HG03108 (cell line): ENCODE data around the gene IL1RAPL1.
A peak's percentile ranks its signal among the peaks of the same experiment; 100 is the strongest.

Experiments used
- ATAC-seq: cut with Tn5 transposase; IDR thresholded peaks from one replicate; pipeline ENCODE4 v1.9.1; 2021; ENCODE audit warnings: moderate library complexity; ENCODE audit not compliant: unreplicated experiment

IL1RAPL1 gene

DNA sequence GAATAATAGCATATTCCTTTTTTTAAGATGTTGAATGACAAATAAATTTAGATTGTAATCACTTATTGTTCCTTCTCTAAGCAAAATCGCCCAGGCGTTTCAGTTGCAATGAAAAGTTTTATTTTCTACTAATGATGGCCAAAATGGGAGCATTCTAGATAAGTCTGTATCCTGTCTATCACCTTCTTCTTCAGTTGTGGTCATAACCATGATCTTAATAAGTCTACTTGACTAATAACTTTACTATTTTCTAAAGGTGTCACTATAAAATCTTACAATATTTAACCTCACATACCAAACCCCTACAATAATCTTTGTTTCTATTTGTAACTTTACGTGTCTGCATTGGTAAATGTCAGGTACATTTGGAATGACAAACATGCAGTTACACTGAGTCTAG, 904.4 kb downstream of the IL1RAPL1 start:
- no peak for ATAC-seq

DNA sequence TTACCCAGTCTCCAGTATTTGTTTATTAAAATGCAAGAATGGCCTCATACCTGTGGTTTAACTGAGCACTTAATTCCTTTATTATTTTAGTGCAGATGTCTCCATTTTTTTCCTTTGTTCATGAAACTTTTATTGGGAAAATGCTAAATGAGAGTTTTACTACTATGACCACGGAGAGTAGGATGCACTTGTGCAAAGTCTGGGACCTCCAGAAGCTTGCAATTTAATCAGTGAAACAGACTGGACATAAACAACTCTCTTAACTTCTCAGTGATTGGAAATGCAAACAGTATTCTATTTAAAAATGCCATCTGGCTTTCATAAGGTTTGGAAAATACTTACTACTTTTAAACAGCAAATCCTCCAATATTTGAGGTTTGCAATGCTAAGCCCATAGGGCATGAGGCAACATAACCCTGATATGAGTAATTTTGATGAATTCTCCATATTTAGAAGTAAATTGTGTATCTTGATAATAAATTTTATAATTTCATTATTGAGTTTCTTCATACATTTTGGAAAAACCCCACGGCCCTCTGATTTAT, 909.5 kb downstream of the IL1RAPL1 start:
- ATAC-seq: no peak

DNA sequence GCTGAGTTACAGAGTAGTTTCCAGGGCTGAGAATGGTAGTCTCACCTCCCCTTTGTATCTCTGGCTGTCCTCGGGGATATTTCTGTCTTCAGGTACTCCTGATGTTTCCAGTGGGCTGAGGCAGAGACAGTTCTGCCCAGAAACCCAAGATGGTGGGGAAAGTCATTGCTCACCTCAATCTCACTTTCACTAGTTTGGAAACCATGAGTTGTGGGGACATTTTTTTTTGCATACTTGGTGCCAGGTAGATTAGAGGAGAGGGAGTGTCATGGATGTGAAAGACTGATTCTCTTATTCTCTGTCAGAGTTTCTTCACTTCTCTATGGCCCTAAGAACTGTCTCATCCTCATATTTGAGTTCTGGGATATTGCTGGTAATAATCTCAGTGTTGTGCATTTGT, 919.5 kb downstream of the IL1RAPL1 start:
- no peak for ATAC-seq

DNA sequence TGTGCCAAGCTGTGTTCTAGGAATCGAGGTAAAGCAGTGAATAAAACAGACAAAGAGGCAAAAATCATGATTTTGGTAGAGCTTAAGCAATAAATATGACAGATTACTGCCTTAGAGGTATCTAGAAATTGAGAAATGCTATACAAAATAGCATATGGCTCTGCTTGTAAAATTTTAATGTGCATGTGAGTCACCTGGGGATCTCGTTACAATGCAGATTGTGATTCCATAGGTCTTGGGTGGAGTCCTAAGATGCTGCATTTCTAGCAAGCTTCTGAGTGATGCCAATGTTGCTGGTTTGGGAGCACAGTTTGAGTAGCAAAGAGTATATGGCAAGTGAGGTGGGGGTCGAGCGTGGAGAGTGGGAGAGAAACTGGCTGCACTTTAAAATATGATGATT, 930.9 kb downstream of the IL1RAPL1 start:
- no peak for ATAC-seq

DNA sequence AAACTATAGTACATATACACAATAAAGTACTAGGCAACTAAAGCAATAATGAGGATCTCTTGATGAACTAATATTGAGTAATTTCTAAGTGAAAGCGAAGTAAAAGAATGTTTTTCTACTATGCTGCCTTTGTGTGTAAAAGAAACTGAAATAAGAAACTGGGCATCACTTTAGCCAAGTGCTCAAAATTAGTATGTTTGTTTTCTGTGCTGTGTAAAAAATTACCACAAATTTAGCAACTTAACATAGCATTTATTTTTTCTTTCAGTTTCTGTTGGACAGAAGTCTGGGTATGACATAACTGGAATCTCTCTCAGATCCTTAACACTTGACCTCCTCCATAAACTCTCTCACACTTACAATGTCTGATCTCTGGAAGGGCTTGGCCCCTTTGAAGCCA, 941.0 kb downstream of the IL1RAPL1 start:
- ATAC-seq: peak; percentile 74

DNA sequence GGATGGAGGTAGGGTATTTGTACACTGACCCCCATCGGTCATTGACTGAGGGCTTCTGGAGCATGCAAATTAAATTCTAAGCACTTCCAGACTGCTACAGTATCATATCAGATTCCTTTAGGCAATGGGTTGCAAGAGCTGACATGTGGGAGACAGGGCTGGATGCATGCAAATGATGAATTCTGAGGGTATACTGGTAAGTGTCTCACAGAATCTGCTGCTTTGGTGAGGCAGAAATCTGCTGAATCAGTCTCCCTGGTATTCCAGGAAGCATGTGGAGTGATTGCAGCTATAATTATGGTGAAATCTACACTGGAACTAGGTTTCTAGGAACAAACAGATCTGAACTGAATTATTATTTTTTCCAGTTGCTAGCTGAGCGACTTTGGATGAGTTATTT, 943.3 kb downstream of the IL1RAPL1 start:
- no peak for ATAC-seq

DNA sequence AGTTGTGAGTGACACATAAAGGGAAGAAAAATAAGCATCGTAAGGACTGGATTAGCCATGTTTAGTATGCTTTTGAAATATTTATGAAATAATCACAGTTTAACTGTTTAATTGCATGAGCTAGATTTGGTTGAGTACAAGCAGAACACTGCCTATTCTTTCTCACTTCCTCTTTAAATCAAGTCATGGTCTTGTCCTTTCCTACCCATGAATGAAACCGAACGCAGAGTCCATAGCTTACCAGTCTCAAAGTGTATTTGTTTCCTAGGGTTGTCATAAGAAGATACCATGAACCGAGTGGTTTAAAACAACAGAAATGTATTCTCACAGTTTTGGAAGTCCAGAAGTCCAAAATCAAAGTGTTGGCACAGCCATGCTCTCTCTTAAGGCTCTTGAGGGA, 944.1 kb downstream of the IL1RAPL1 start:
- peak; percentile 78 for ATAC-seq

DNA sequence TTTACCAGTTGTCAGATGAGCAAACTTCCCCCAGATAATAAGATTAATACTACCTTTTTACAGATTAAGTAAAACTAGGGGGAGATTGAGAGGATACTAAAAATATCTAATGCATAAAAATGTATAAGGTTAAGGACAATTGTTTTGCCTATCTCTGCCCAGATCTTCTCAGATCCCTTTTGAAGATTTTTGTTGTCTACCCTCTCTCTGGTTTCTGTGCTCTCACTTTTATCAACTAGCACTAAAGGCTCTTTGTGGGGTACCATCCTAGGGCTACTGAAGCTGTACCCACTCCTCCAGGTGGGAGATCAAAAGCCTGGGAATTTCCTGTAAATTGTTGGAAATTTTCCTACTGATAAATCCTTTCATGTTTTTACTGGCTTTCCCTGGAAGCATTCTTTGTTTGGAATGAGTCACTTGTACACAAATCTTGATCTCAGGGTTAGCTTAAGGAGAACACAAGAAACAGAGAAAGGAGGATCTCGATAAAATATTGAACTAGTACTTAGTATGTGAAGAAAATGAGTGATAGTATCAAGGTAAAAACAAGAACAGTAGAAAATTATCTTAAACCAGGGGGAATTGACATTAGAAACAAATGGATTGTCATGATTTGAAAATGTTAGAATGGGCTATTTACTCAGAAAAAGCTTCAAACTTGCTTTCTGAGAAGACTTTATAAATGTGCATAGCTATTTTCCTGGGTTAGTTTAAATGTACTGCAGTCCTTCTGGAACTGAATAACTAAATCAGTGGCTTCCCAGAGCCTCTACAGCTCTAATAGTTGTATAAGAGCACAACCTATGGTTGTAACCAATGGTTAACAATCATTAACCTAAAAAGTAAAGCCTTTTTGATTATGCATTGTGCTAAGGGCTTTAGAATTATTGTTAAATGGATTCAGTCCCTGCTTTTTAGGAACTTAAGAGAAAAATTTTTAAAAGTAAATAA, 948.2 kb downstream of the IL1RAPL1 start:
- ATAC-seq: no peak

DNA sequence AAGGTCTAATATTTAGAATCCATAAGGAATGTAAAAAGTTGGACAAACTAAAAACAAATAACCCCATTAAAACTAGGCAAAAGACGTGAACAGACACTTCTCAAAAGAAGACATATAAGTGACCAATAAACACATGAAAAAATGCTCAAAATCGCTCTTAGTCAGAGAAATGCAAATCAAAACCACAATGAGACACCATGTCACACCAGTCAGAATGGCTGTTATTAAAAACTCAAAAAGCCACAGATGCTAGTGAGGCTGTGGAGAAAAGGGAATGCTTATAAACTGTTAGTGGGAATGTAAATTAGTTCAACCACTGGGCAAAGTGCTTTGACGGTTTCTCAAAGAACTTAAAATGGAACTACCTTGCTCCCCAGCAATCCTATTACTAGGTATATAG, 953.8 kb downstream of the IL1RAPL1 start:
- no peak for ATAC-seq

DNA sequence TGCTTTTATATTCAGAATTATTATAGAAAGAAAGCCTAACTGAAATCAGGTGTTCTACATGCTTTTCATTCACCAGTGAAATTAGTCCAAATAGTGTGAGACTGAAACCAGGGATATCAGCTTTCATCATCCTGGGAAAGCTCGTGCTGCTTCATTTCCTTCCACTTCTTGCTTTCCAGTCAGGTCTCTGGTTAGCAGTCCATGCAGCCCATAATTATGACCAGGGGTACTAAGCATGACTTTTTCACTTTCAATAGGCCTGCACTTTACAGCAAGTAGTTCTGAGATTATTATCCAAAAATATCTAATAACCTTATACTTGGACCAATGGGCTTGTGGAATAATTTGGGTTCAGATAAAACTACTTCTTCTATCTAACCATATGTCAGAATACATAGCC, 954.9 kb downstream of the IL1RAPL1 start:
- no peak for ATAC-seq

DNA sequence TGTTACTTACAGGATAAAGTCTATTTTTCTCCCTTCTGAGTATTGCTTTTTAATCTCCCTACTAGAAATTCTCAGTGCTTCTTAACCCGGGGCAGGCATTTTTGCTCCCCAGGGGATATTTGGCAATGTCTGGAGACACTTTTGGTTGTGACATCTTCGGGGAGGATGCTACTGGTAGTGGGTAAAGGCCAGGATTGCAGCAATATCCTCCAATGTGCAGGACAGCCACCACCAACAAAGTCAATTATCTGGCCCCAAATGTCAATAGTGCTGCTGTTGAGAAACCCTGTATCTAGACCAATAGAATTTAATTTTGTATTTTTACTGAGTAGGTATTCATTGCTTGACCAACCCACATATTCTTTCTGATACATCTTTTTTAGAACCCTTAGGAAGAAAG, 958.6 kb downstream of the IL1RAPL1 start:
- ATAC-seq: no peak

DNA sequence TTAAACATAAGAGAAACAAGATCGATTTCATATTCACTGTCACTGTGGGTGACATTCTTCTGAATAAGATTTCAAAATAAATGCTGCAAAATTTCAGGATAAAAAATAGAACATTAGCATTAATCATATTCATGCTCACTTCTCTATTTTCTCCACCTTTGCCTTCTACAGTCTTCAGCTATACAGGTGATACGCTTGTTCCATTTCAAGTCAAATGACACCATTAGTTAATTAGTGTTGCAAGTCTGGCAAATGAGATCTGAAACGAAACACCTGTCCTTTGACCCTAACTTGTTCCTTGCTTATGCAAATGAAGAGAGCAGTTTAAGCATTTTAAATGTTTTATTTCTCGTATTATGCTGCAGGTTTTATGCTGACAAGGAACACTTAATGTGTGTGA, 960.6 kb downstream of the IL1RAPL1 start:
- ATAC-seq: no peak

DNA sequence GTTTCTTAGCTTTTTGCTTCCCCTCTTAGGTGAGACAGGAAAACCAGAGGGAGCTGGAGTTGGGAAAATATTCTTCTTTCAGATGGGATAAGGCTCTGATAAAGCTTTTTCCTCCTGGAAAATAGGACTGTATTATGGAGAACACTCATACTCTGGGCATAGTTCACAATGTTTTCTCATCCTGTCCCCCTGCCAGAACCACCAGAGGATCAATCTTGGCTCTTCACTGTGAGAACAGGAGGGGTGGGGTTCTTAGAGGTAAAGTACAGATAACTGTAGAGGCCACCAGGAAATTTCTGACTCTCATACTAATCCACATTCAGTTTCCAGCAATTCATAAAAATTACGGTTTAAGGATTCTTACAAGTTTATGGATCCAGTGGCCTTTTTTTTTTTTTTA, 966.3 kb downstream of the IL1RAPL1 start:
- no peak for ATAC-seq

DNA sequence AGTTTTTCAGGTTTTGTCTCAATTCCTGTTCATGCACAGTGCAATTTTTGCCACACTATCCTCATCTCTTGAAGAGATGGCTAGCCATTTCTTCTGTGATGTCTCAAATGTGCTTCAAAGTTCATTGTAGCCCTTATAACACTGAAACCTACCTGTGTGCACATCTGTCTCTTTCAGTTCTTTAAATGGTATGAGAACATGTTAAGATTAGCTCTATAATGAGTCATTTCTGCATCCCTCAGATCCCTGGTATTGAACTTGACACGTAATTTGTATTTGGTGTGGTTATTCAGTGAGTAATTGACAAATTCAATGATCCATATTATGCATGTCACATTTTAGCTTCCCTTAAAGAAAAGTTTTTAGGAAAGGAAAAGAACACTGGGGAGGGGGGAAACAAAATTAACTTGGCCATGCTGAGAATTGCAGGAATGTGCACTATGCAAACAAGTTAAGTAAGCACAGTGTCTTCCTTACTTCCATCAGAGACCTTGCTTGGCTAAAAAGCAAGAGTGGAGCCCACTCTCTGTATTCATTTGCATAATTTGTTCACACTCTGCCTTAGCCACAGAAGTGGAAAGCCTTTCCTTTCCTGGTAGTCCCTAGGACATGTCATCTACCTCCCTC, 968.3 kb downstream of the IL1RAPL1 start:
- peak; percentile 99 for ATAC-seq

DNA sequence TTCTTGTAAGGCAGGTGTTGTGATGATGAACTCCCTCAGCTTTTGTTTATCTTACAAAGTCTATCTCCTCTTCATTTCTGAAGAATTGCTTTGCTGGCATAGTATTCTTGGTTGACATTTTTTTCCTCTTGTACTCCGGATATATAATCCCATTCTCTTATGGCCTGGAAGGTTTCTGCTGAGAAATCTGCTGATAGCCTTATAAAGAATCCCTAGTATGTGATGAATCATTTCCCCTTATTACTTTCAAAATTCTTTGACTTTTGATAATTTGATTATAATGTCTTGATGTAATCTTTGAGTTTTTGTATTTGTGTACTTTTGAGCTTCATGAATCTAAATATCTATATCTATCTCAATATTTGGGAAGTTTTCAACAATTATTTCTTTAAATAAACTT, 972.8 kb downstream of the IL1RAPL1 start:
- ATAC-seq: no peak

DNA sequence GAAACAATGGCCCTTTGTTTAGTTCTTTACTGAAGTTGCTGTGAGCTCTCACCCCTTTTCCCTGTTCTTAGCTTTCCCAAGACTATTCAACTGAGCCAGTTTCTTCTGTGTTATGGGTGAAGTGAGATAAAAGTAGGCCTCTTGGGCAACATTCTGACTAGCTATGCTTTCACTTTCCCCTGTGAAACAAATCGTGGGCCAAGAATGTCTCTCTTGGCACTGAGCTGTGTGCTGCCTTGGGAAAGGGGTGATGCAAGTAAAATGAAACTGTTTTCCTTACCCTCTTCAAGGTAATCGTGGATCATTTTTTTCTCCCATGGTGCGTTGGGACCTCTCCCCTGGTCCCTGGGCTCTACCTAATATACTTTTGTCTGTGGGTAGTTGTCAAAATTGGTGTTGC, 974.2 kb downstream of the IL1RAPL1 start:
- ATAC-seq: no peak

DNA sequence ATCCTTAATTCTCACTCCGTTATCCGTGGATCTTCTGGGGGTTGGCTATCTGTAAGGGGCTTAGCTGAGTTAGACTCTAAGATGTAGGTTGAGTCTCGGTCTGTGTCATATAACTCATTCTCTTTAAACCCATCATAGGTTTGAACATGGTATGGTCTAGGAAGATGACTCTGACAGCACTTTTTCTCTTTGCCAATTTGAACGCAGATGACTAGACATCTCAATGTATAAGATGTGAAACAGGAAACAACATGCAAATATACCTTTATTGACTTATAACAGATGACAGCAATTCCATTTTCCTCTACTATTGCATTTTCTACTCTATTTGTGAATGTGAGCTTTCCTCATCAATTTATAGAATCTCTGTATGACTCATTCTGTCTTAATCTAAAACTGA, 993.3 kb downstream of the IL1RAPL1 start:
- ATAC-seq: no peak

DNA sequence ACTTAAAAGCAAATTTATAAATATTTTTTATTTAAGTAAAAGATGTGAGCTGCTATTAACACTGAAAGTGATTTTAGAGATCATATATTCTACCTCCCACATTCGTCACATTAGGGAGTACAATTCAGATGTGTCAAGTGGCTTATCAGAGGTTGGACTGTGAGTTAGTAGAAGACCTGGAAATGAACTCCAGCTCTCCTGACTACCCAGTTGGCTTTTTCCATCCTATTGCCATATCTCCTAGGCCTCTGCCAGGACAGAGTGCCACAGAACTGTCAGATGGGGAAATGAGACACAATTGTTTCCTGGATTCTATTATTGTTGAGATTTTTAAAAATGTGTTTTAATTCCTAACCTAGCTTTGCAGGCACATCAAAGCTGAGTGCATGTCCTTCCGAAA, 994.0 kb downstream of the IL1RAPL1 start:
- no peak for ATAC-seq

DNA sequence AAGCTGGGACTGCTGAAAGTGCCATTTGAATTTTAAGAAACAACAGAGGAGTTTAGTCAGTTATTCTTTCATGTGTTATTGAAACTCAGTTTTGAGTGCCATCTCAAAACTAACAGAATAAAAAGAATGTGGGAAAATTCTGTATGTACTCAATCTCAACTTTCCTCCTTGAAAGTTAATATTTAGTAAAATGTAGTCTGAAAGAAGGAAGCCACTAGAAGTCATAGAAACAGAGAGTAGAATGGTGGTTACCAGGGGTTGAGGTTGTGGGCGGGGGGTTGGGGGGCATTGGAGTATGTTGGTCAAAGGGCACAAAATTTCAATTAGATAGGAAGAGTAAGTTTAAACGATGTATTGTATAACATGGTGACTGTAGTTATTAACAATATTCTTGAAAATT, 999.9 kb downstream of the IL1RAPL1 start:
- ATAC-seq: peak; percentile 58

DNA sequence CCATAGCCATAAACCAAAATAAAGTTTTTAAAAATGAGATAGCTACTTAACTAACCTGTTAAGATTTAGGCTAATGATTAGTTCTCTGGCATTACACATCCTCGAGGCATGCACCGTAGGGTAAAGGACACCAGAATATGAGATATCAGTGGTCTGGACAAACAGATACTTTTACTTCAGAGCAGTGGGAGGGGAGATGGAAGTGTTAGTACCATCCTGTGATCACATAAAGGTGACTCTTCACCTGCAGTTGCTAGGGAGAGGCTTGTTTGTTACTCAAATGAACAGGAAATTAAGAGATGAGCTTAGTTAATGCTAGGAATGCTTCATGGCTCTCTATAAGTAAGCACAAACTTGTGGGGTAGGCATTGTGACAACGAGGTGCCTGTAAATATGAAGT, 1003.7 kb downstream of the IL1RAPL1 start:
- ATAC-seq: no peak

DNA sequence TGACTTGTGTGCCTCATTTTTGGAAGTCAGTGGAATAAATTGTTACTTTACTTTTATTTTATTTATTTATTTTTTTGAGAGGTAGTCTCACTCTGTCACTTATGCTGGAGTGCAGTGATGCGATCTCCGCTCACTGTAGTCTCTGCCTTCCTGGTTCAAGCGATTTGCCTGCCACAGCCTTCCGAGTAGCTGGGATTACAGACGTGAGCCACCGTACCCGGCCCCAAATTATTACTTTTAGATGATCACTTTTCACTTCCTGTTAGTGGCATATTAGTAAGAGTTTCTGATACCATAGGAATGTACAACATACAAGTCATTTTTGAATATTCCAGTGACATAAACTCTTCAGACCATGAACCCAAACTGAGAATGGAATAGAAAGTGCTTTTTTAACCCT, 1017.1 kb downstream of the IL1RAPL1 start:
- ATAC-seq: no peak

DNA sequence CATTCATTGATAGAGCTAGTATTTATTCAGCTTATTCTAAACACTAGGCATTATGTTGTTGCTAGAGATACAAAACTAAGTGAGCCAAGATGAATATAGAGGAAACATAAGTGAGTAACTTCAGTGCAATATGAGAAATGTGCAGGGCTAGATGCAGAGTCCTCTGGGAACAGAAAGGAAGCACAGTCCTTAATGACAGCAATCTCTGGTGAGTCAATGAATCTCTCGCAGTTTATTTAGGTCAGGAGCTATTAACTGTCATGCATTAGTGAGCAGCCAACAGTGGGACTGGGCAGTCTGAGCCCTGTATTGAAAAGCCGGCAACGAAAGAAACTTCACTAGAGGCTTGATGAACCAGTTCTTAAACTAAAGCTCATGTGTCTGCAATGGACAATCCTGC, 1030.0 kb downstream of the IL1RAPL1 start:
- no peak for ATAC-seq
